LNCAP (cell line): Measurements from ENCODE around the gene C4orf50.

Experiments used
- TF ChIP-seq, protein P1 (sequence below): fragments of 450-650 bp; IDR thresholded peaks from 2 replicates; pipeline ENCODE4 v1.5.1; 2017; ENCODE audit warnings: mild to moderate bottlenecking

The C4orf50 gene

DNA sequence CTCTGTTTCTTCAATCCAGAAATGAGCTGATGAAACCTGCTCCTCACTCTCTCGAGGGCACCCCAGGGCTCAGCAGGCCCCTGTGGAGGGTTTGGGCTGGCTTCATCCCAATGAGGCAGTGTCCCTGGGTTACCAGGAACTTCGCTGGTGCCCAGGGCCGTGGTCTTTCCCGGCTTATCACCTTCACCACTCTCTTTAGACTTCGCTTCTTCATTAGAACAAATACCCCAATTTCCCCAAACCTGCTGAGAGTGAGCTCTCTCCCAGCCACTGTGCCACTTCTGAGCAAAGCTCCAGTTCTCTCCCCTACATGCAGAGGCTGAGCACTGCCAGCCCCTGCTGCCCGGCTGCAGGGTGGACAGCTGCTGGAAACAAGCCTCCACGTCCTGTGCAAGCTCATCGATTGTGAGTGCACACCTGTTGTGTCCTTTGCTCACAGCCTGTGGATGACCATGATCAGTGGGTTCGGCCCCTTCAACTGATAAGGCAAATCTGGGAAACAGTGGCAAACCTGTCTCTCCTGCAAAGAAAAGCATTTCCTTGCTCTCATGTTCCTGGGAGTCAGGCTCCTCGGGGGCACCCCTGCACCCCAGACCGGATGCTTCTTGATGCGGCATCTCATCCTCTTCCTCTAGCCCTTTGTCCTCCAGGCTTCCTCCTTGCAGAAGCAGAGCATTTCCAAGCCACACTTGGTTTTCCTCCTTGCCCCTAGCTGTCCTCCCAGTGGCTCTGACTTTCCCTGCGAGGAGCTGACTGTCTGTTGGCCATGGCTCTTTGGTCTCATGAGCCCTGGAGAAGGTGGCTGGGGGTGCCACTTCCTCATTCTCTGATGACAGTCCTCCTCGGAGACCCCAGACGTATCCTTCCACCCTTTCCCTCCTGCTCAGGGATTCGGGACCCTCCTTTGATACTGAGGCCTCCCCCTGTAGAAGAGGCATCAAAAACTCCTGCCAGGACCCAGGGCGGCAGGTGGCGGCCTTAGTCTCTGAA lies 28.7 kb downstream of the C4orf50 start:
- TF ChIP-seq, protein P1, sequence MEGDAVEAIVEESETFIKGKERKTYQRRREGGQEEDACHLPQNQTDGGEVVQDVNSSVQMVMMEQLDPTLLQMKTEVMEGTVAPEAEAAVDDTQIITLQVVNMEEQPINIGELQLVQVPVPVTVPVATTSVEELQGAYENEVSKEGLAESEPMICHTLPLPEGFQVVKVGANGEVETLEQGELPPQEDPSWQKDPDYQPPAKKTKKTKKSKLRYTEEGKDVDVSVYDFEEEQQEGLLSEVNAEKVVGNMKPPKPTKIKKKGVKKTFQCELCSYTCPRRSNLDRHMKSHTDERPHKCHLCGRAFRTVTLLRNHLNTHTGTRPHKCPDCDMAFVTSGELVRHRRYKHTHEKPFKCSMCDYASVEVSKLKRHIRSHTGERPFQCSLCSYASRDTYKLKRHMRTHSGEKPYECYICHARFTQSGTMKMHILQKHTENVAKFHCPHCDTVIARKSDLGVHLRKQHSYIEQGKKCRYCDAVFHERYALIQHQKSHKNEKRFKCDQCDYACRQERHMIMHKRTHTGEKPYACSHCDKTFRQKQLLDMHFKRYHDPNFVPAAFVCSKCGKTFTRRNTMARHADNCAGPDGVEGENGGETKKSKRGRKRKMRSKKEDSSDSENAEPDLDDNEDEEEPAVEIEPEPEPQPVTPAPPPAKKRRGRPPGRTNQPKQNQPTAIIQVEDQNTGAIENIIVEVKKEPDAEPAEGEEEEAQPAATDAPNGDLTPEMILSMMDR, result no peak

DNA sequence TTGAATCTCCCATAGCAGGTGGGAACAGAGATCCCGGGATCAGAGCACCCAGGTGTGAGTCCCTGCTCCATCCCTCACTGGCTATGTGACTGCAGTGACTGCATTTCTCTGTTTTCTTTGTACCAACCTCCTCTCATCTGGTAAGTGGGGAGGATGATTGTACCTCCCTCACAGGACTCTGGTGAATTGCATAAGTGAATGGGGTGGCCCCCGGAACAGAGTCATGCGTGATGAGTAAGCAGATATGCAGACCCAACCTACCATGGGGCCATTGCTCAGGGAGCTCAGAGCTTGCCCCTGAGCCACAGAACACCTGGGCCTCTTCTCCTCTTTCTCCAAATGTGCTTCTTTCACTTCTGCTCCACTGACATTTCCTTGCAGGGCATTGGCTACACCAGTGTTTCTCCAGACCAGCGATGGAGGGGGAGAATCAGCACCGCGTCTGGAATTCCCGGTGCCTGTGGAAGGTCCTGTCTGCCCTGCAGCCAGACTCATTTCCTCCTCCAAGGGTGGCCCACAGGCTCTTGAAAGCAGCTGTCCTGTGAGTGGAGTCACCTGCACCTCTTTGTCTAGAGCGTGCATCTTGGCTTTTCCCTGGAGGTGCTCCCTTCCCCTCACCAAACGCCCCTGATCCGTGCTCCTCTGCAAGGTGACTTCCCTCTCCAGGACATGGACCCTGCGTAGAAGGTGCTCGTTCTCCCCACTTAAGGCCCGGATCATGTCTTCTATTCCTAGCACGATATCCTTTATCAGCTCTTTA lies 30.0 kb downstream of the C4orf50 start:
- TF ChIP-seq, protein P1, result no peak

DNA sequence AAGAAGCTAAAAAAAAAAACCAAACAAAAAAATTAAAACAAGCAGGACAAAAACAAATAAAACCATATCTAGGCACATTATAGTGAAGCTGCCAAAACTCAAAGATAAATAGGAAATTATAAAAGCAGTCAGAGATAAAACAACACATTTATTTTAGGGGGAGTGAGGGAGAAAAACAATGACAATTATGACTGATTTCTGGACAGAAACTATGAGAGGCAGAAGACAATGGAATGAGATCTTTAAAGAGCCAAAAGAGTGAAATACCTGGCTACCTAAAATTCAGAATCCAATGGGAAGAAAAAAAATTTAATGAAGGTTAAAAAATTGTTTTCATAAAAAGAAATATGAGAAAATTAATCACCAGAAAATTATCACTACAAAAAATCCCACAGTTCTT lies 33.4 kb downstream of the C4orf50 start:
- TF ChIP-seq, protein P1, result no peak

DNA sequence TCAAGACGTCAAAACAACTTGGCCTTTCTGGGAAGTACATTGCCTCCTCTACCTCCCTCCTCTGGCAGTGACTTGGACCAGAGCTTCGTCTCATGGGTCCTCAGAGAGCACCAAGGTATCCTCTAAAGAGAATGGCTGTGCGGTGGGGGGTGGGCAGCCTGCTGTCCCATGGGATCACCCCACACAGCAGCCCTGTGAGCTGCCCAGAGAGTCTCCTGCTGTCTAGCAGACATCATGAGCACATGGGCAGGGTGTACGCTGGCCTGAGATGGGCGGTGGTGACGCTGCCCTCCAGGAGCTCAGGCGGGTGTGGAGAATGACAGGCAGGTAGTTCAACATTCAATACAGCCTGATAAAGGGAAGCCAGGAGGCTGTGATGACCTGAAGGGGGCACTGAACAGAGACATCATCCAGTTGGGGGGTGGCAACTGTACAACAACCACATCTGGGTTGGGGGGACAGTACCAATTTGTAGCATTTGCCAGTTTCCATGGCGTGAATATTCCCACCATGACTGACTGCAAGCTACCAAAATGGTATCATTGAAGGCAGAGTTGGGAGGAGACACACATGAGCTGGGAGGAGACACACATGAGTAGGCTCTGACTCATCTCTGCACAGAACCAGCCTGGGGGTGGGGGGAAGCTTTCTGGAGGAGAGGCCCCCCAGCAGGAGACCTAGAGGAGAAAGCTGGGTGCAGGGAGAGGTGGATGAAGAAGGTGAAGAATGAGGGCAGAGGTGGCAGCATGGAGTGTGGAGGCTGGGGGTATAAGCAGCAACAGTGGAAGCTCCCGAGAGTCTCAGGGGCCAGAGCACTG lies 35.9 kb downstream of the C4orf50 start:
- TF ChIP-seq, protein P1, result no peak

DNA sequence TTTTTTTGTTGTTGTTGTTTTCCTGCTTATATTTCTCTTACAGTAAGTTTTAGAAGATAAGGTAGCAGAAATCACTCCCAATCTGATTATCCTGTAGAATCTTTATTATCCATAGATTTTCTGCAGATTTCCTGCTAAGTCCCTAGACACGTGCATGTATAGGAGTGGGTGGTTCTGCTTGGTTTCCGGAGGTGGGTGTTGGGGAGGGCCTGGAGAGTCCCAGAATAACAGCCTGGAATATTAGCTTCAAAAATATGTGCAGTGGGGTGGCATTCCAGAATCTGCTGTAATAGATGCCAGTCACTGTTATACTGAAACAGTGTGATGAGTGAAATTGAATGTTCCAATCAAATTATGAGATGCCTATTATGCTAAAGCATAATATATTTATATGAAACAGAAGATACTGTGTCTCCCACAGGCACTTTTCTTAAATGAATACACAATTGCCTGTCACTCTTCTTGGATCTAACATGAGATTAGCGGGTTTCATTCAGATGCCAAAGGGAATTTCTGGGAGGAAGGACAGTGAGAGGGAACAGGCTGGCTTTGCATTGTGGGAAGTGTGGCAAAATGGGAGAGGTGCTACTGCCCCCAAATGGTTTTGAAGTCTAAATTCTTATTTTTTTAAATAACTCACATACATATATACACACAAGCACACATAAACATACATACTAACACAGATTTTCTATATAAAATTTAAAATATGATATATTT lies 37.6 kb downstream of the C4orf50 start:
- TF ChIP-seq, protein P1, result peak; percentile 16; the same call in 1 of the 2 replicates

DNA sequence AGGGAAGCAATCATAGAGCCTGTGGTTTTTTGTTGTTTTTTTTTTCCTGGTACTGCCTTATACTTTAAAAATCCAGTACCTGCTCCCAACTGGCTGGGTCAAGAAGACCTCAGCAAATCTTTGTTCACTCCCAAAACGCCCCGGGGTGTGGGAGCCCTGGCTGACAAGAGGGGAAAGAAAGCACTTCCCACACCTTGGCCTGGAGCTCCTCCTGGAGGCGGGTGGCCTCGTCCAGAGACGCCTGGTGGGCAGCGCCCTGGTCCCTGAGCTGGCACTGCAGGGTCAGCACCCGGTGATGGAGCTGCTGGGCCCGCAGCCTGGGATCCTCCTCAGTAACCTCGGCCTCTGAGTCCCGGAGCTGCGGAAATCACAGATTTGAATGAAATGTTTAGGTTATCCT lies 38.2 kb downstream of the C4orf50 start:
- TF ChIP-seq, protein P1, result peak; percentile 23; the same call in 1 of the 2 replicates
